AG04450 (cell line): ENCODE results near the gene GPR55. TPM values are rescaled to one million over a fixed set of nuclear protein-coding genes. Genes with fewer than 3 reads are reported as not detected.

Experiments used
- CTCF ChIA-PET: fragments of 300-600, 350-600 bp; formaldehyde crosslinking; extraction: SDS; loops from one replicate; lab custom pipeline; 2022; ENCODE audit warnings: antibody characterized with exemption, inconsistent platforms; lab: Charles Lee
- POLR2A ChIA-PET: fragments of 350-600 bp; formaldehyde crosslinking; extraction: SDS; loops from one replicate; lab custom pipeline; 2021; ENCODE audit warnings: antibody characterized with exemption, inconsistent platforms; lab: Yijun Ruan, JAX
- DNase-seq: peaks from one replicate; pipeline ENCODE4 v3.0.0-alpha.2; 2011; ENCODE audit warnings: low read depth, low spot score
- H3K27ac ChIP-seq: one replicate; pipeline ENCODE4 v1.5.1; 2012; ENCODE audit warnings: low read depth, low read length, control low read depth
- H3K27me3 ChIP-seq: one replicate; pipeline ENCODE4 v1.6.0; 2012; ENCODE audit warnings: low read length; ENCODE audit not compliant: control insufficient read depth, insufficient read depth
- H3K4me3 ChIP-seq: 2 replicates; pipeline ENCODE4 v1.5.1; 2011; ENCODE audit warnings: mild to moderate bottlenecking, low read depth, low read length, control low read depth
- H3K9me3 ChIP-seq: 2 replicates; pipeline ENCODE4 v1.5.1; 2012; ENCODE audit warnings: low read length; ENCODE audit not compliant: control insufficient read depth, insufficient read depth
- CTCF ChIP-seq: IDR thresholded peaks from 2 replicates; pipeline ENCODE4 v1.5.1; 2011; ENCODE audit warnings: low read depth, low read length, control low read depth, inconsistent platforms
- polyA plus RNA-seq: library from polyadenylated mRNA; depleted of rRNA; stranded (reverse); fragments of >200 nt; gene quantifications from 2 replicates; pipeline ENCODE4 v1.2.3, GENCODE V29; 2011

GPR55 gene
- polyA plus RNA-seq, 1 experiment, result not detected

- peaks cover 4% of the 10 kb centered on the region; the same call in 1 of the 2 replicates for H3K9me3 ChIP-seq
- H3K27ac ChIP-seq, result no peak overlapping the region
- H3K27me3 ChIP-seq, result peaks cover 31% of the 10 kb centered on the region
- CTCF ChIA-PET, result interaction anchor here (0.6 to 1.3 kb wide), 2 partner anchors 133 to 475 kb away, joined by 3 to 4 read pairs; no protein-coding TSS in a partner anchor
- no peak for DNase-seq
- POLR2A ChIA-PET, result no interaction called here
- no peak for TF ChIP-seq CTCF
- no peak overlapping the region for H3K4me3 ChIP-seq
These were observed 5.4 kb downstream of the GPR55 start for GRCh38 chr2:230919681-230920080.

GRCh38 chr2:230919240-230919639, 5.8 kb downstream of the GPR55 start:
- no peak overlapping the region for H3K4me3 ChIP-seq
- H3K27me3 ChIP-seq, result peaks cover 32% of the 10 kb centered on the region
- H3K27ac ChIP-seq, result no peak overlapping the region
- ChIA-PET POLR2A (no interaction called here), CTCF (interaction anchor here (1.3 kb wide), 1 partner anchor 133 kb away, joined by 3 read pairs; no protein-coding TSS in a partner anchor)
- H3K9me3 ChIP-seq, result peaks cover 4% of the 10 kb centered on the region; the same call in 1 of the 2 replicates
- DNase-seq, result no peak
- TF ChIP-seq CTCF, result no peak

- CTCF ChIA-PET, result no interaction called here
- Histone ChIP-seq H3K4me3 (no peak overlapping the region), H3K27me3 (peaks cover 19% of the 10 kb centered on the region), H3K27ac (no peak overlapping the region), H3K9me3 (peaks cover 4% of the 10 kb centered on the region; the same call in 1 of the 2 replicates)
- no peak for TF ChIP-seq CTCF
- POLR2A ChIA-PET, result no interaction called here
- DNase-seq, result no peak
These were observed 8.8 kb downstream of the GPR55 start for GRCh38 chr2:230916218-230916617.

GRCh38 chr2:230915319-230915718, 9.7 kb downstream of the GPR55 start:
- H3K9me3 ChIP-seq, result peaks cover 4% of the 10 kb centered on the region; the same call in 1 of the 2 replicates
- no peak overlapping the region for H3K4me3 ChIP-seq
- no peak for DNase-seq
- ChIA-PET POLR2A (no interaction called here), CTCF (no interaction called here)
- H3K27me3 ChIP-seq, result peaks cover 18% of the 10 kb centered on the region
- no peak overlapping the region for H3K27ac ChIP-seq
- TF ChIP-seq CTCF, result no peak

GRCh38 chr2:230914886-230915285, 10.2 kb downstream of the GPR55 start:
- TF ChIP-seq CTCF, result no peak
- DNase-seq, result no peak
- H3K27ac ChIP-seq, result no peak overlapping the region
- H3K27me3 ChIP-seq, result peaks cover 18% of the 10 kb centered on the region
- H3K4me3 ChIP-seq, result no peak overlapping the region
- H3K9me3 ChIP-seq, result peaks cover 4% of the 10 kb centered on the region; the same call in 1 of the 2 replicates
- POLR2A ChIA-PET, result no interaction called here
- CTCF ChIA-PET, result interaction anchor here (0.7 kb wide), 1 partner anchor 73 kb away, joined by 3 read pairs; no protein-coding TSS in a partner anchor
